Measurements from ENCODE around the gene MCTP2.

The MCTP2 gene, protein sequence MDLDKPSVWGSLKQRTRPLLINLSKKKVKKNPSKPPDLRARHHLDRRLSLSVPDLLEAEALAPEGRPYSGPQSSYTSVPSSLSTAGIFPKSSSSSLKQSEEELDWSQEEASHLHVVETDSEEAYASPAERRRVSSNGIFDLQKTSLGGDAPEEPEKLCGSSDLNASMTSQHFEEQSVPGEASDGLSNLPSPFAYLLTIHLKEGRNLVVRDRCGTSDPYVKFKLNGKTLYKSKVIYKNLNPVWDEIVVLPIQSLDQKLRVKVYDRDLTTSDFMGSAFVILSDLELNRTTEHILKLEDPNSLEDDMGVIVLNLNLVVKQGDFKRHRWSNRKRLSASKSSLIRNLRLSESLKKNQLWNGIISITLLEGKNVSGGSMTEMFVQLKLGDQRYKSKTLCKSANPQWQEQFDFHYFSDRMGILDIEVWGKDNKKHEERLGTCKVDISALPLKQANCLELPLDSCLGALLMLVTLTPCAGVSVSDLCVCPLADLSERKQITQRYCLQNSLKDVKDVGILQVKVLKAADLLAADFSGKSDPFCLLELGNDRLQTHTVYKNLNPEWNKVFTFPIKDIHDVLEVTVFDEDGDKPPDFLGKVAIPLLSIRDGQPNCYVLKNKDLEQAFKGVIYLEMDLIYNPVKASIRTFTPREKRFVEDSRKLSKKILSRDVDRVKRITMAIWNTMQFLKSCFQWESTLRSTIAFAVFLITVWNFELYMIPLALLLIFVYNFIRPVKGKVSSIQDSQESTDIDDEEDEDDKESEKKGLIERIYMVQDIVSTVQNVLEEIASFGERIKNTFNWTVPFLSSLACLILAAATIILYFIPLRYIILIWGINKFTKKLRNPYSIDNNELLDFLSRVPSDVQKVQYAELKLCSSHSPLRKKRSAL

DNA sequence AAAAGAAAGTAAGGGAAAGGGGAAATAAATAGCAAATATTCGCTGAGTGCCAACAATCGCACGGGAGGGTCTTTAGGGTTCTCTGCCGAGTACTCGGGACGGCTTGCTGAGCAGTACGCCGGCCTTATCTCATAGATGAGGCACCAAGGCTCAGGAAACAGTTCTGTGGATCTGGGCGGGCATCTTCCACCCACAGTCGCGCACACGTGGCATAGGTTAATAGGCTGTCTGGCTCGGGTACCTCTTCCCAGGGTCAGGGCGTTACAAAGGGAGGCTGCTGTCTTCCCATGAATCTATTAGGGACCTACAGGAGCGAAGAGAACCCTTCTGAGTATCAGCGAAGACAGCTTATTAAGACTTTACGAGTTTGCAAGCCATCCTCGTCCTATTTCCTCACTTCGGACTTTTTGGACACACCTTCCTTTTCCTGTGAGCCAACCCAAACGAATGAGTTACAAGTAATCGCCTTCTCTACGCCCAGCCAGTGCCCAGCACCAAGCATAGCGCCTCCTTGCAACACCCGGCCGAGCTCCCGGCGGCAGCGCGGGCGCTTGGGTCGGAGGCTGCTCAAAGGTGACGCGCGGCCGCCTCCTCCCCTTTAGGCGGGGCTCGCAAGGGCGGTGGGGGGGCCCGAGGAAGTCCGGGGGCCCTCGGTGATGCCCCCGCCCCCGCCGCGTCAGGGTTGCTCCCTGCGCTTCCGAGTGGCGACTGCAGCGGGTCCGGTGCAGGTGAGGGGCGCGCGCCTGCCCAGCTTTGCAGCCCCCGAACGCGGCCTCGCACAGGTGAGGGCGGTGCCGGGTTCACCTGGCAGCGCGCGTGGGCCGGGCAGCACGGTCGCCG, at the start of gene MCTP2:
TSS of gene MCTP2 (plus strand) at position 679 of the 840 bp plus-strand sequence. CDS start 66,705 bp downstream, outside the sequence.
- peak within 1 kb of the TSS; percentile 84 for H3K27ac ChIP-seq
- TF ChIP-seq, protein P1, sequence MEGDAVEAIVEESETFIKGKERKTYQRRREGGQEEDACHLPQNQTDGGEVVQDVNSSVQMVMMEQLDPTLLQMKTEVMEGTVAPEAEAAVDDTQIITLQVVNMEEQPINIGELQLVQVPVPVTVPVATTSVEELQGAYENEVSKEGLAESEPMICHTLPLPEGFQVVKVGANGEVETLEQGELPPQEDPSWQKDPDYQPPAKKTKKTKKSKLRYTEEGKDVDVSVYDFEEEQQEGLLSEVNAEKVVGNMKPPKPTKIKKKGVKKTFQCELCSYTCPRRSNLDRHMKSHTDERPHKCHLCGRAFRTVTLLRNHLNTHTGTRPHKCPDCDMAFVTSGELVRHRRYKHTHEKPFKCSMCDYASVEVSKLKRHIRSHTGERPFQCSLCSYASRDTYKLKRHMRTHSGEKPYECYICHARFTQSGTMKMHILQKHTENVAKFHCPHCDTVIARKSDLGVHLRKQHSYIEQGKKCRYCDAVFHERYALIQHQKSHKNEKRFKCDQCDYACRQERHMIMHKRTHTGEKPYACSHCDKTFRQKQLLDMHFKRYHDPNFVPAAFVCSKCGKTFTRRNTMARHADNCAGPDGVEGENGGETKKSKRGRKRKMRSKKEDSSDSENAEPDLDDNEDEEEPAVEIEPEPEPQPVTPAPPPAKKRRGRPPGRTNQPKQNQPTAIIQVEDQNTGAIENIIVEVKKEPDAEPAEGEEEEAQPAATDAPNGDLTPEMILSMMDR (conservative IDR thresholded peaks at IDR 0.05), result peak; percentile 57
- no peak for TF ChIP-seq ZFX (IDR thresholded peaks at IDR 0.05)

DNA sequence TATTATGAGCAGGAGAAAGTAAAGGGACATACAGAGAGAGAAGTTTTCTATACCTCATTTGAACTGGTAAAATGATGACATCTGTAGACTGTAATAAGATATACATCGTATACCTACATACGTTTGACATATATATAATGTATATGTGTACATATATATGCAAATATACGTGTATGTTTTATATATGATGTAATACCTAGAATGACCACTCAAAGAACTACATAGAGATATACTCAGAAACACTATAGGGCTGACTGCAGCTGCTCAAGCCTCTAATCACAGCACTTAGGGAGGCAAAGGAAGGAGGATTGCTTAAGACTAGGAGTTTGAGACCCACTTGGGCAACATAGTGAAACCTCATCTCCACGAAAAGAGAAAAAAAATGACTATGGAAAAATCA, 48.5 kb upstream of the MCTP2 start:
- TF ChIP-seq ZFX (IDR thresholded peaks at IDR 0.05), result no peak
- TF ChIP-seq, protein P1 (conservative IDR thresholded peaks at IDR 0.05), result no peak
- H3K27ac ChIP-seq, result no peak overlapping the region

DNA sequence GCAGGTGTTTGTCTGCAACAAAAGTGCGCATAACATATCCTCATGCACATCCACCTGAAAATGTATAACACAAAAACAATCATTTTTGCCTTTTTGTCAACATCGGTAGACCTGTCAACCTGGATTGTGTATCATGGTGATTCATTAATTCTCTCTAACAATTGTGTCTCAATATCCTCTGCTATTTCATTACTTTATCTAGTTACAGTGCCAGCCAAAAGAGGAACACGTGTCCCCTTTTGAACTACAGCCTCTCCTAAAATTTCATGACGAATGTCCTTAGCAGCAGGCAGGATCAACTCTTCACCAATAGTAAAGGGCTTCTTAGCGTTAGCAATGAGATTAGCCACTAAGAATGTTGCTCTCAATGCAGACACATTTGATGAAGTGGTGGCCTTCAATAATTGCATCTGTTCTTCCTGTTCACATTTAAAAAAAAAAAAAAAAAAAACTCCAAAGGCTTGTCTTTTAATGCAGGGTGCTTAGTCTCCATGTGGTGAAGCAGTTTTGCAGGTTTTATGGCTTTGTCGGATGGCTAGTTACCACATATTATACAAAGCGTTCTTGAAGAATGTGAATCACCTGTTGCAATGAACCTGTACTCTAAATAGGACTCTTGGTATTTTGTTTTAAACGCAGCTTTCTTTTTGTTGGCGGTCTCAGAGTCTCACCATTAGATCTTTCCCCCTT, 45.7 kb upstream of the MCTP2 start:
- TF ChIP-seq, protein P1 (conservative IDR thresholded peaks at IDR 0.05), result no peak
- TF ChIP-seq ZFX (IDR thresholded peaks at IDR 0.05), result no peak
- no peak overlapping the region for H3K27ac ChIP-seq

DNA sequence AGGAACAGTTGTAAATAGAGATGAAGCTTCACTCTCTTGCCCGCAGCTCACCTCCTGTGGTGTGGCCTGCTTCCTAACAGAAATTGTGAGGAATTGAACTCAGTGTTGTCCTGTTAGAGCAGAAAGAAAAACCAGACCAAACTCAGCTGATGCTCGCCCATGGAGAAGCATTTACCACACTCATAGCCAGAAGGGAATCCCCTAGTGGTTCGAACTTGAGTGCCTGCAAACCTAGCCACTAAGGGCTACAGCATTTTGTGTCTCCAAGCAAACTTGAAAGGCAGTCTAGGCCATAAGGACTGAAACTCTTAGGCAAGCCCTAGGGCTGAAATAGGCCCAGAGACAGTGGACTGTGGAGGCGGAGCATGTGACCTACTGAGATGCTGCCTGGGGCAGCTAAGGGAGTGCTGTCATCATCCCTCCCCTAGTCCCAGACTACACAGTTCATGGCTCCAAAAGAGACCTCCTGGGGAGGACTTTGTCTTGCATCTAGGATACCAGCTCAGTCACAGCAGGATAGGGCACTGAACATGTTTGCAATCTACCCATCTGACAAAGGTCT, 44.5 kb upstream of the MCTP2 start:
- no peak overlapping the region for H3K27ac ChIP-seq
- TF ChIP-seq, protein P1 (conservative IDR thresholded peaks at IDR 0.05), result no peak
- no peak for TF ChIP-seq ZFX (IDR thresholded peaks at IDR 0.05)

DNA sequence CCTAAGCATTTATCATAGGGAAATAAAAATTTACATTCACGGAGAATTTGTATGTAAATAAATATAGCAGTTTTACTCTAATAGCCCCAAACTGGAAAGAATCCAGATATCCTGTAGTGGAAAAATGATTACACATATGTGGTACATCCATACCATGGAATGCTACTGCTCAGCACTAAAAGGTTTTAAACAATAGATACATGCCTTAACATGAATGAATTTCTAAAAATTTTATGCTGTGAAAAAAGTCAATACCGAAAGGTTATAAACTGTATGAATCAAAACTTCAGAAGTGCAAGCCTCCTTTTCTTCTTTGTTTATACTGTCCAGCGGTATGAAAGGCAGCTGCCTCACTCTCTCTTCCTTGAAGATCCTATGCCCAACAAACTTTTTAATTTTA, 37.5 kb upstream of the MCTP2 start:
- no peak for TF ChIP-seq ZFX (IDR thresholded peaks at IDR 0.05)
- TF ChIP-seq, protein P1 (conservative IDR thresholded peaks at IDR 0.05), result no peak
- no peak overlapping the region for H3K27ac ChIP-seq

DNA sequence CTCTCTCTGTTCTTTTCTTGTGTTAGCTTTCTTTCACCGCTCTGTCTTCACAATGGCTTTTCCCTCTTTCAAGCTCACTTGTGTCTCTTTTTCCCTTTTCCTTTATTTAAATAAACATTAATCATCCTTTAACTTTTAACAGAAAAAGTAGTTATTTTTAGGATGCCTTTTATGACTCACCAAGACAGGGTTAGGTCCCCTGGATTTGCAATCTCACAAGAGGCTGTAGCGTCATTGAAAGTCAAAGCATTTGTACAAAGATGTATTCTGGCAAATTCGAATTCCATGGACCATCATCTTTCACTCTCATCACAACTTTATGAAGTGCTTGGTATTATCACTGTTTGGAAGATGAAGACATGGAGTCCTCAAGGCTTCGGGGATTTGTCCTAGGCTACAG, 34.8 kb upstream of the MCTP2 start:
- TF ChIP-seq, protein P1 (conservative IDR thresholded peaks at IDR 0.05), result no peak
- TF ChIP-seq ZFX (IDR thresholded peaks at IDR 0.05), result no peak
- no peak overlapping the region for H3K27ac ChIP-seq

Data from C4-2B (cell line).